ENCODE data around the gene FBLN2.

- TF ChIP-seq CTCF (conservative IDR thresholded peaks at IDR 0.05; ENCODE audit: low read depth, low read length) = no peak
- no peak for TF ChIP-seq BHLHE40 (IDR thresholded peaks at IDR 0.05; ENCODE audit: low read depth, low read length)
- no peak for TF ChIP-seq MAFK (IDR thresholded peaks at IDR 0.05; ENCODE audit: low read depth, low read length)
- no peak for TF ChIP-seq POLR2A (IDR thresholded peaks at IDR 0.05; ENCODE audit: low read depth, low read length)
- no peak for TF ChIP-seq FOS (IDR thresholded peaks at IDR 0.05; ENCODE audit: low read depth, low read length)
- TF ChIP-seq RFX5 (IDR thresholded peaks at IDR 0.05; ENCODE audit: low read depth, low read length) = no peak
- TF ChIP-seq MXI1 (IDR thresholded peaks at IDR 0.05; ENCODE audit: borderline replicate concordance, low read depth, low read length) = no peak
- no peak; the same call in 1 of the 2 replicates for TF ChIP-seq USF2 (IDR thresholded peaks at IDR 0.05; ENCODE audit: low read depth, low read length)
- no peak for TF ChIP-seq CHD1 (IDR thresholded peaks at IDR 0.05; ENCODE audit: low read depth, low read length)
- no peak for TF ChIP-seq SMC3 (IDR thresholded peaks at IDR 0.05; ENCODE audit: low read depth, low read length)
- TF ChIP-seq ELK1 (IDR thresholded peaks at IDR 0.05; ENCODE audit: borderline replicate concordance, low read depth, low read length) = no peak
- TF ChIP-seq NFE2L2 (IDR thresholded peaks at IDR 0.05; ENCODE audit: low read depth, low read length) = no peak
- TF ChIP-seq RCOR1 (IDR thresholded peaks at IDR 0.05; ENCODE audit: insufficient replicate concordance, low read length) = no peak
Observed at GRCh38 chr3:13598926-13599886, 50.3 kb downstream of the FBLN2 start.

Data from IMR-90 (cell line).